AG09309 (cell line): ENCODE measurements around the gene TMEM255A.

Source experiments
- DNase-seq: peaks from one replicate; pipeline ENCODE4 v3.0.0-alpha.2; 2010; ENCODE audit warnings: low read depth
- H3K4me3 ChIP-seq: 2 replicates; pipeline ENCODE4 v1.5.1; 2011; ENCODE audit warnings: mild to moderate bottlenecking, low read depth, low read length, moderate library complexity; ENCODE audit not compliant: control insufficient read depth
- CTCF ChIP-seq: IDR thresholded peaks from 2 replicates; pipeline ENCODE4 v1.5.1; 2011; ENCODE audit warnings: mild to moderate bottlenecking, low read depth, low read length, inconsistent platforms; ENCODE audit not compliant: insufficient read depth, control insufficient read depth; ENCODE audit errors: missing control alignments

TMEM255A gene

DNA sequence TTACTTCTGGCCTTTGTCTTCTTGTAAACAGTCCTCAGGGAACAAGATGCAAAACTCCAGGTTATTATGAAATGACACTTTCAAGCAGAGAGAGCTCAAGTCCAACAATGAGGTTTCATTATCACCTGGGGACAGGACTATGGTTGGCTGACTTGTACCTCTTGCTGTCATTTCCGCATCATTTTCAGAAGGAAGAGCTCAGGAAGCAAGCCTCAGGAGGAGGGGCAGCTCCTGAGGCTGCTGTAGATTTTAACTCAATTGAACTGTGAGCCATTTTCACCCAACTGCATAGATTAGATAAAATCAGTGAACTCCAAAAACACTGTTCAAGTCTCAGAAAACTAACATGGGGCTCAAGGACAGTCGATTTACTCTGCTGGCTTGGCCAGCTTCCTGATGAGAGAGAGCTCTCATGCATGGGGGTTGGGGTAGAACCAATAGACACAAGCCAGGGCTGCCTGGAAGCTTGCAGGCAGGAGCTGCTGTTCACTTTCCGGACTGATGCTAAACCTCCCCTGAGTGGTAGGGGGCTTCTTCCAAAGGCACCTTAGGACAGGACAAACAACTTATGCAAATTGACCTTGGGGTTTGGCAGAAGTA is 23.6 kb downstream of the TMEM255A start:
- TF ChIP-seq CTCF, result no peak
- H3K4me3 ChIP-seq, result no peak overlapping the region
- no peak for DNase-seq

DNA sequence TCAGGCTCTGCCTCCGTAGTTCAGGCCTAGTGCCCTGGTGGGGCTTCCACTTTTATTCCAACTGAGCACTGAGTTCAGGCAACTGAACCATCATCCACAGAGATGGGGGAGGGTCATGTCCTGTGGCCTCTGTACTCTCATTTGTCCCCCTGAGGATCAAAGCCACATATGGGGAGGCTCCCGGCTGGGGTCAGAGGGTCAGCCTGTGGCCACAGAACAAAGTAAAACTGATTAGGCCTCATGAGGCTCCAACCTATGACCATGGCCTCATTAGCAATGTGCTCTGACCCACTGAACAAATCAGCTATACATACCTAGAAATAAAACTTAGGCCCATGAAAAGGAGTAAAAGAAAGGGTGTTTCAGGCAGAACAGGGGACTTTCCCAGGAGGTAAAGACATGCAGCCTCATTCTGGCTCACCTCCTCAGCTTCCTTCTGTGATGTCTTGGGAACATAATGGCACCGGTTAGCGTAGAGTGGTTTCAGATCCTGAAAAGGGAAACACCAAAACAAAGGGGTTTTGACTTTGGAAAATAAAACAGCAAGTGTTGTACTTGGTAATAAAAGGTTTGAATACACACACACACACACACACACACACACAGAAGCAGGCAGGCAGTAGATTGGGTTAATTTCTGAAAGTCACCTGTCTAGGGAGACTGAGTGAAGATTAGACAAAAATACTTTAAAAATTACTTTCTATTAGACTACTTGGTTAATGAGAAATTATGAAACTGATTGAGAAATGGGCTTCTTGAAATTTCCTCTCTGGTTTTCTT is 24.3 kb downstream of the TMEM255A start:
- no peak for DNase-seq
- H3K4me3 ChIP-seq, result no peak overlapping the region
- no peak for TF ChIP-seq CTCF

- DNase-seq, result no peak
Observed at GRCh38 chrX:120282697-120283096, 28.6 kb downstream of the TMEM255A start.

GRCh38 chrX:120281761-120282160 is 29.5 kb downstream of the TMEM255A start:
- no peak for TF ChIP-seq CTCF
- no peak overlapping the region for H3K4me3 ChIP-seq
- DNase-seq, result no peak

More at GRCh38 chrX:120282697-120283096, 28.6 kb downstream of the TMEM255A start:
- H3K4me3 ChIP-seq, result no peak overlapping the region
- TF ChIP-seq CTCF, result no peak

DNA sequence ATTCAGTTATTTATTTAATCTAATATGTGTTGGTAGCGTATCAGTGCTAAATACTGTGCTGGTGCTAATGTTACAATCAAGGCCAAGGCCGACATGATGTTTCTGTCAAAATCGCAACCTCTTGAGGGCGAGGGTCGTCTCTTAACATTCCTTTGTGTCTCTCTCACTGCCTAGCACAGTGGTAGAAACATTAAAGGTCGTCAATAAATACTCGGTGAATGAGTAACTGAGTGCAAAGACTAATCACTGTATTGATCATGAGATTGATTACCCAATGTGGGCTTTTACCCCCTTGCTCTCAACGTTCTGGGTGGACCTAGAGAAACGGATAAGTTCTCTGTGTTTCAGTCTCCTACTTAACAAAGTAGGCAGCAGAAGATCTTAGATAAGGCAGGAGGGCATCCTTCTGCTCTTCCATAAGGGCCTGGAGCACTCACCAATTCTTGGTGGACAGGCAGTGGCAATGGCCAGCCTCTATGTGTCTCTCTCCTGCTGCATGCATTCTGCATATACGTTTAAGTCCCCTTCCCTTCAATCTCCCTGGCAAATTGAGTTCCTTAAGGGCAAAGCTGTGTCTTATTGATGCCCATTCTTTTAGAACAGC is 30.1 kb downstream of the TMEM255A start:
- no peak for TF ChIP-seq CTCF

DNA sequence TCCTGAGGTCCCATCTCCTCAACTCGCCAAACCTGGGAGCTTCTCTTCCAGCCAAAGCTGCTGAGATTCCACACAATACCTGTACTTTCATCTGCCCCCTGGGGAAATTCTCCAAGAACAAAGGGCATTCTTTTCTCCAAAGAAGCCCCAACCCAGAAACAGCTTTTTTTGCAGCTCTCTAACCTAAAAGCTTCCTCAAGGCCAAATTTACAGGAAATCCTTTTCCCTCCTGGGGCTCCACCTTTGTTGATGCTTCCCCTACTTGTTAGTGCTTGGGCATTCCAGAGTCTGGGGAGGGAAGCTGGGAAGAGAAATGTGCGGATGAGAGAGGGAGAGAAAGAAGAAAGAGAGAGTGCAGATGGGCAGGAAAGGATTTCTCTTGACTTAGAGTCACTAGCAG is 36.3 kb downstream of the TMEM255A start:
- DNase-seq, result no peak
- H3K4me3 ChIP-seq, result no peak overlapping the region
- no peak for TF ChIP-seq CTCF

More for the DNA sequence above, 30.1 kb downstream of the TMEM255A start:
- DNase-seq, result no peak
- H3K4me3 ChIP-seq, result no peak overlapping the region
